OCI-LY3 (cell line): ENCODE data around the gene SGPP1.
A peak's percentile ranks its signal among the peaks of the same experiment; 100 is the strongest.

Experiments
- H2AFZ ChIP-seq: fragments of 200-600, 300-600 bp; shearing (Covaris generic); 2 replicates; pipeline ENCODE4 v1.6.0; 2014; ENCODE audit warnings: antibody characterized with exemption, low read depth, low read length
- H3K27ac ChIP-seq: fragments of 200-600, 300-600 bp; sonication (generic); 2 replicates; pipeline ENCODE4 v1.5.1; 2014; ENCODE audit warnings: mild to moderate bottlenecking, low read length, moderate library complexity, mixed read lengths
- H3K27me3 ChIP-seq: fragments of 200-600, 300-600 bp; sonication (generic); 2 replicates; pipeline ENCODE4 v1.6.1; 2014; ENCODE audit warnings: low read depth, low read length, mixed read lengths
- H3K36me3 ChIP-seq: fragments of 200-600, 300-600 bp; sonication (generic); replicated peaks from 2 replicates; pipeline ENCODE3; 2014; ENCODE audit warnings: low read depth, low read length, mixed read lengths
- H3K4me1 ChIP-seq: fragments of 300-600, 200-600 bp; sonication (generic); 2 replicates; pipeline ENCODE4 v1.6.1; 2014; ENCODE audit warnings: low read length, mixed read lengths
- H3K4me2 ChIP-seq: fragments of 200-600, 300-600 bp; sonication (generic); 2 replicates; pipeline ENCODE4 v1.6.1; 2014; ENCODE audit warnings: low read length, mixed read lengths
- H3K4me3 ChIP-seq: fragments of 300-600, 200-600 bp; sonication (generic); 2 replicates; pipeline ENCODE4 v1.5.1; 2014; ENCODE audit warnings: antibody characterized with exemption, mild to moderate bottlenecking, low read length, moderate library complexity
- H3K79me2 ChIP-seq: fragments of 300-600, 200-600 bp; shearing (Covaris generic); 2 replicates; pipeline ENCODE4 v1.6.1; 2014; ENCODE audit warnings: mild to moderate bottlenecking, low read length, mixed read lengths
- H3K9ac ChIP-seq: fragments of 300-600, 200-600 bp; shearing (Covaris generic); 2 replicates; pipeline ENCODE4 v1.6.0; 2014; ENCODE audit warnings: mild to moderate bottlenecking, low read length, moderate library complexity
- H3K9me3 ChIP-seq: fragments of 200-600, 300-600 bp; shearing (Covaris generic); 2 replicates; pipeline ENCODE4 v1.6.1; 2014; ENCODE audit warnings: low read length, mixed read lengths; ENCODE audit not compliant: insufficient read depth
- H4K20me1 ChIP-seq: fragments of 200-600, 300-600 bp; sonication (generic); 2 replicates; pipeline ENCODE4 v1.6.1; 2016; ENCODE audit warnings: low read length, mixed read lengths; ENCODE audit not compliant: insufficient read depth
- CTCF ChIP-seq: fragments of 200-600, 300-600 bp; sonication (generic); IDR thresholded peaks from 2 replicates; pipeline ENCODE4 v1.5.1; 2014; ENCODE audit warnings: antibody characterized with exemption, low read length, low read depth
- EZH2phosphoT487 ChIP-seq: fragments of 200-600 bp; shearing (Covaris generic); IDR thresholded peaks from 2 replicates; pipeline ENCODE4 v1.6.1; 2018; ENCODE audit warnings: antibody characterized with exemption, mixed run types, low read depth

The SGPP1 gene

DNA sequence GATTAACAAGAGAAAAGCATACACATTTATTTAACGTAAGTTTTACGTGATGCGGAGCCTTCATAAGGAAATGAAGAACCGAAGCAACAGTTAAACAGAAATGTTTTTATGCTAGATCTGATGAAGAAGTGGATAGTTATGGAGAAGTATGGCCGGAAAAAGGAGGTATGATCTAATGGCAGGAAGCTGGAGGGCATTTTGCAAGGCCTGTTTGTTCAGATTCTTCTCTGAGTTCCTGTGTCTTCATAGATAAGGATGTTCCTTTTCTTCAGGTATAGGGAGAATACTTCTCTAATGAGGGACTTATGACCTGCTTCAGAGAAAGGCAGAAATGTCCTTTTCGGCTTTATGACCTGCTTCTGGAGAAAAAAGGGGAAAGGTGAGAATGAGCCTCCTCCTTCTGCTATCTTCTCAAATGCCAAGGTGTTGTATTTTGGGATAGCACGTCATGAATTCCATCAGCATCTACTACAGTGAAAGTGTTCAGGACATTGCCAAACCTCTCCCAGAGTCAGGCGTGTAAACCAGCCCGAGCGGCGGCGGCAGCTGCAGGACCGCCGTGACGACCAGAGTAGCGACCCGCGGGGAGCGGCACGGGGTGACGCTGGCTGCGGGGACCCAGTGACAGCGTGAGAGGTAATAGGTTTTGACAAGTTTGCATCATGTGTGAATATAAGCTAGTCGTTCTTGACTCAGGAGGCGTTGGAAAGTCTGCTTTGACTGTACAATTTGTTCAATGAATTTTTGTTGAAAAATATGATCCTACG, 33.7 kb upstream of the SGPP1 start:
- H2AFZ ChIP-seq = peak overlapping the region; percentile 60
- H3K27me3 ChIP-seq = no peaks in the 10 kb centered on the region

GRCh38 chr14:63760014-63760413, 32.1 kb upstream of the SGPP1 start:
- H2AFZ ChIP-seq = no peak overlapping the region
- TF ChIP-seq CTCF (no peak), EZH2phosphoT487 (no peak)
- no peaks in the 10 kb centered on the region for H4K20me1 ChIP-seq

More for the DNA sequence above, 33.7 kb upstream of the SGPP1 start:
- TF ChIP-seq EZH2phosphoT487 (no peak), CTCF (no peak)
- no peaks in the 10 kb centered on the region for H3K9me3 ChIP-seq
- H3K36me3 ChIP-seq = no peaks in the 10 kb centered on the region
- H3K4me3 ChIP-seq = peak overlapping the region; percentile 72
- peak overlapping the region; percentile 74 for H3K4me2 ChIP-seq
- no peaks in the 10 kb centered on the region for H4K20me1 ChIP-seq
- no peak overlapping the region for H3K27ac ChIP-seq
- peak overlapping the region; percentile 18; the same call in 1 of the 2 replicates for H3K9ac ChIP-seq
- H3K4me1 ChIP-seq = peaks cover 10% of the 10 kb centered on the region
- no peaks in the 10 kb centered on the region for H3K79me2 ChIP-seq

GRCh38 chr14:63759456-63759855, 31.6 kb upstream of the SGPP1 start:
- H3K4me1 ChIP-seq = peaks cover 10% of the 10 kb centered on the region
- H3K9me3 ChIP-seq = no peaks in the 10 kb centered on the region
- no peaks in the 10 kb centered on the region for H4K20me1 ChIP-seq
- H2AFZ ChIP-seq = peak overlapping the region; percentile 72
- H3K4me2 ChIP-seq = peak overlapping the region; percentile 34
- no peak overlapping the region for H3K4me3 ChIP-seq
- no peaks in the 10 kb centered on the region for H3K36me3 ChIP-seq
- H3K9ac ChIP-seq = 0 out of 2 replicates have a peak overlapping the region, but pooled peaks have one; percentile 13
- H3K27me3 ChIP-seq = no peaks in the 10 kb centered on the region
- no peak for TF ChIP-seq EZH2phosphoT487
- no peak for TF ChIP-seq CTCF
- no peaks in the 10 kb centered on the region for H3K79me2 ChIP-seq
- no peak overlapping the region for H3K27ac ChIP-seq

More at GRCh38 chr14:63760014-63760413, 32.1 kb upstream of the SGPP1 start:
- Histone ChIP-seq H3K36me3 (no peaks in the 10 kb centered on the region), H3K27me3 (no peaks in the 10 kb centered on the region), H3K27ac (no peak overlapping the region), H3K4me2 (peak overlapping the region; percentile 34), H3K4me1 (peaks cover 10% of the 10 kb centered on the region), H3K79me2 (no peaks in the 10 kb centered on the region), H3K9ac (no peak overlapping the region), H3K4me3 (no peak overlapping the region), H3K9me3 (no peaks in the 10 kb centered on the region)

DNA sequence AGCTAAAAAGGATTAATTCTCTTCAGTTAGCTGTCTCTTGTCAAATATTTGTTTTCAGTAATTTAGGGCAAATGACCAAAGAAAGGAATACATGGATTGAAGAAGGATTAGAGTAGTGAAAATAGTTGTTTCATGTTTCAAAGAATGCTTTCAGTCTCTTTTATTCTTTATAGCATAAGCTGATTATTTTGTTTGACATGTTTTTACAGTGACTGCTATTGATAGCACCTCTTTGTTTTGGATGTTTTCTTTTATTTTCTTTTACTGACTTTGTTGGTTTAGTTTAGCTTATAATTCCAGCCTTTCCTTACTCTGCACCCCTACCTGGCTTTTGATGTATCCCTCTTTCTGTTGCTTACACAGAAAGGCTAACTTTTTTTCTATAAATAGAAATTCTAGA, 29.3 kb upstream of the SGPP1 start:
- Histone ChIP-seq H3K9ac (no peak overlapping the region), H3K27ac (no peak overlapping the region), H3K36me3 (no peaks in the 10 kb centered on the region), H4K20me1 (no peaks in the 10 kb centered on the region), H3K79me2 (no peaks in the 10 kb centered on the region), H3K27me3 (no peaks in the 10 kb centered on the region), H3K4me1 (peaks cover 10% of the 10 kb centered on the region), H2AFZ (no peak overlapping the region), H3K4me3 (no peak overlapping the region), H3K4me2 (no peak overlapping the region), H3K9me3 (no peaks in the 10 kb centered on the region)
- TF ChIP-seq CTCF (no peak), EZH2phosphoT487 (no peak)
